SIG-M5 treated with dmso at 0.1 percent for 504 hours (cell line): ENCODE data around the gene KRTAP10-11.
"Not testable (repeated sequence)": the region's sequence is repeated elsewhere in the genome, so short reads cannot be mapped to it uniquely, and the experiment has no call there.

Experiments used
- DNase-seq: peaks from one replicate; lab custom pipeline; 2025; ENCODE audit not compliant: unreplicated experiment; lab: John Stamatoyannopoulos, UW

Gene KRTAP10-11

GRCh38 chr21:44638506-44639330, 7.5 kb upstream of the KRTAP10-11 start:
- DNase-seq, result not testable (repeated sequence)

GRCh38 chr21:44639331-44639655, 6.9 kb upstream of the KRTAP10-11 start:
- no peak for DNase-seq

GRCh38 chr21:44640761-44641160, 5.5 kb upstream of the KRTAP10-11 start:
- DNase-seq, result no peak

GRCh38 chr21:44643741-44644310, 2.4 kb upstream of the KRTAP10-11 start:
- DNase-seq, result no peak

- no peak for DNase-seq
Observed at GRCh38 chr21:44644878-44645277, 1.3 kb upstream of the KRTAP10-11 start.

GRCh38 chr21:44647222-44647552, 973 bp downstream of the KRTAP10-11 start:
- DNase-seq, result no peak

GRCh38 chr21:44648557-44649311, 2.5 kb downstream of the KRTAP10-11 start:
- DNase-seq, result no peak

GRCh38 chr21:44649521-44650100, 3.4 kb downstream of the KRTAP10-11 start:
- DNase-seq, result no peak

GRCh38 chr21:44650265-44650972, 4.2 kb downstream of the KRTAP10-11 start:
- DNase-seq, result no peak

GRCh38 chr21:44650973-44651675, 4.9 kb downstream of the KRTAP10-11 start:
- DNase-seq, result no peak

GRCh38 chr21:44653123-44653522, 6.9 kb downstream of the KRTAP10-11 start:
- no peak for DNase-seq

- DNase-seq, result no peak
Observed at GRCh38 chr21:44653656-44654575, 7.7 kb downstream of the KRTAP10-11 start.

GRCh38 chr21:44654576-44655175, 8.5 kb downstream of the KRTAP10-11 start, which contains the start of gene KRTAP12-4:
TSS of gene KRTAP12-4 (minus strand) at chr21:44654659. CDS start at chr21:44654614, 45 bp downstream.
- no peak for DNase-seq

GRCh38 chr21:44656868-44657267, 10.7 kb downstream of the KRTAP10-11 start:
- DNase-seq, result no peak

GRCh38 chr21:44657635-44658540, 11.7 kb downstream of the KRTAP10-11 start, which contains the start of gene KRTAP12-3:
TSS of gene KRTAP12-3 (plus strand) at chr21:44657932. CDS start at chr21:44657980, 48 bp downstream.
- DNase-seq, result no peak

GRCh38 chr21:44658541-44658910, 12.3 kb downstream of the KRTAP10-11 start:
- no peak for DNase-seq

GRCh38 chr21:44658913-44659595, 12.8 kb downstream of the KRTAP10-11 start:
- DNase-seq, result no peak
